Mesenteric fat pad (tissue), 1 donor: Measurements from ENCODE around the gene SMAD3. TPM values are rescaled to one million over a fixed set of nuclear protein-coding genes. Genes with fewer than 3 reads are reported as not detected.
A peak's percentile ranks its signal among the peaks of the same experiment; 100 is the strongest.

Experiments used
- DNase-seq: peaks from one replicate; pipeline ENCODE4 v3.0.0-alpha.2; 2020; ENCODE audit warnings: low spot score
- total RNA-seq: library from RNA; stranded (reverse); fragmentation: NEBNext Ultra II Directional; extraction: Animal tissue kit (Norgen Biotek cat#: 25700); gene quantifications from one replicate; pipeline ENCODE4 v1.2.1, GENCODE V29; 2021
- donor health status: DM: yes; HTN: yes; CAD: no.

The SMAD3 gene
- total RNA-seq, 1 donor from 2014 or later, result 71.9 TPM

- peak; percentile 77 for DNase-seq
Measured at GRCh38 chr15:67158367-67158766, 93.0 kb downstream of the SMAD3 start.

- DNase-seq, result peak; percentile 18
Measured at GRCh38 chr15:67161412-67161811, 96.0 kb downstream of the SMAD3 start.

DNA sequence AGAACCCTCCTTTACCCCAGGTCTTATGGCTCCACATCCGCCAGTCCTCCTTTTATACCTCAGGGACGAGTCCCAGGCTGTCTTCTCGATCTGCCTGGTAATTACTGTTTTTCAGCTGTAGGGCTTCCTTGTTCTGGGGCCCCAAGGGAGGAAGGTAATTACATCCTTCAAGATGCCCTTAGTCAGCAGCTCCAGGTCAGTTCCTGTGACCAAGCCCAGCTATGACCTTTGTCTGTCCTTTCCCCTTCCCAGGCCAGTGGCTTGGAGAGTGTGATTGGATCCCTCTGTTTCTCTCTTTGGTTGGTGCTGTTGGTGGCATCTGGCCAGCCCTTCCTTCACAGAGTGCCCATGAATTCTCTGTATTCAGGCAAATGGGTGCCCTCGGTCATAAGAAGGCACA, 96.5 kb downstream of the SMAD3 start:
- peak; percentile 35 for DNase-seq

DNA sequence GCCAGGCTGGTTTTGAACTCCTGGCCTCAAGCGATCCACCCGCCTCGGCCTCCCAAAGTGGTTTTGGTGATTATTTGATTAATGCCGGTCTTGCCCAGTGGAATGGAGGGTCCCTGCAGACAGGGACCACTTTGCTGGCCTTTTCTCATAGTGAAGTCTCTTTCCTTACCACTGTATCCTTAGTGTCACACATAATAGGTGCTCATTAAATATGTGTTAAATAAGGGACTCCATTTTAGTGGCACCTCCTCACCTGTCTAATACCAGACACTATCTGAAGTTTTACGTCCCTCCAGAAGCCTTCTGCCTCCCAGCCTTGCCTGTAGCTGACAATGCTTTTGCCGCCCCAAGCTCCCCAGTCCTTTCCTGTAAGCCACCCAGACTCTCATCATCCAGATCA, 97.8 kb downstream of the SMAD3 start:
- peak; percentile 22 for DNase-seq

DNA sequence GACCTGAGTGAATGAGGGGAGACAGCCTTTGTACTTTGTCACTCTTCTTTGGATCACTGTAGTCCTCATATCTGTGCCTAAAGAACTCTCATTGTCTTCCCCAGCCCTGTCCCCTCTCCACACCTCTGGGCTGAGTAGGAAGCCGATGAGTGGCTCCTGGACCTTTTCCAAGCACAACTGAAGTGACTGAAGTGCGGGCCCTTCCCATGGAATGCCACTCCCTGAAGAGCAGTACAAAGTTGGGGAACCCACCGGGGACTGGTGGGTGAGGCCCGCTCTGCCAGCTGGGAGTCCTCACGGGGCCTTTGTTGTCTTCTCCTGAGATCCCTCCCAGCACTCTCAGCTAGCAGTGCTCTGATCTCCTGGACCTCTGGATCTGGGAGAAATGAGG, 99.0 kb downstream of the SMAD3 start:
- DNase-seq, result peak; percentile 55

DNA sequence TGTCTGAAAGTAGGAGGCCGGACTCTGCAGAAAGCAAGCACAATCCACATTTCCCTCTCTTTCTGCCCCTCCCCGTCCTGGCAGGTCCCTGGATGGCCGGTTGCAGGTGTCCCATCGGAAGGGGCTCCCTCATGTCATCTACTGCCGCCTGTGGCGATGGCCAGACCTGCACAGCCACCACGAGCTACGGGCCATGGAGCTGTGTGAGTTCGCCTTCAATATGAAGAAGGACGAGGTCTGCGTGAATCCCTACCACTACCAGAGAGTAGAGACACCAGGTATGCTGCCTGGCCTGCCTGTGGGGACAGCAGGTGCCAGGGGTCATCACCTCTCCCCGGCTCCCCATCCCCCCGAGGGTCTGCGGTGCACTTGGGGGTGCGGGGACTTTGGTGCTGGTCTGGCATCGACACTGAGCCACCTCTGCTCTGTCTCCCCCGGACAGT, 99.4 kb downstream of the SMAD3 start:
- no peak for DNase-seq

DNA sequence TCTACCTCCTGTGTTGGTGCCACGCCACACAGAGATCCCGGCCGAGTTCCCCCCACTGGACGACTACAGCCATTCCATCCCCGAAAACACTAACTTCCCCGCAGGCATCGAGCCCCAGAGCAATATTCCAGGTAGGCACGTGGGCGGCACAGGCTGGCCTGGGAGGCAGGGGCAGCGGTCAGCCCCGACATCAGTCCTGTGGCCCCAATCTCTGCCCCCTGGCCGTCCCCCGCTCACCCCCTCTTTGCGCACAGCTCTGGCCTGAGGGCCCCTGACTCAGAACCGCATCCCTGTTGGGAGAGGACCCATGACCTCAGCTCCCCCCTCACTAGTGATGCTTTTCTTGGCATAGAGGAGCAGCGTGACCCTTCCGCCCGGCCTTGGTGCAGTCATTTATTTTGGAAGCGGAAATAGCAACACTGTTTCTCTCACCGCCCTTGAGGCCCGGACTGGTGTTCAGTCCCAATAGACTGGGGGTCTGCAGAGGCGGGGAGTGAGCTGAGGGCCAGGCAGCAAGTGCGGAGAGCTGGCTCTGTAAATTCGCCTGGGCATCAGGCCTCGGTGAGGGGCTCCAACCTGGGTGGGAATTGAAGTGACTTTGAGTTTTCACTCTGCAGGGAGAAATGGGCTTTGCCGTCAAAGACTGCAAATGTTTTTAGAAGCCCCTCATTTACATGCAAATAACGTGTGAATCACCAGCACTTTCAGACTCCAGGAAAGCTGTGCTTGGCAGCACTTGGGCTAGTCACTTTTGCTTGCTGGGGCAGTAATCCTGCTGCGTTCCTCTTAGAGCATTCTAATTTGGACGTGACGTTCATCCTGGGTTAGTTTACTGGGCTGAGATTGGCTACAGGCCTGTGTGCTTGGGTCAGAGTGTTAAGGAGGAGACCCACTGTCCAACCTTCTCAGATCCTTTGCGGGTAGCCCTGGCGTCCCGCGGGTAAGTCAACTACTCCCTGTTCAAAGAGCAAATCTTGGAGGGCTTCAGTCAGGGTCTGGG, 100.2 kb downstream of the SMAD3 start:
- peak; percentile 85 for DNase-seq

- DNase-seq, result peak; percentile 67
Measured at GRCh38 chr15:67166280-67167009, 101.0 kb downstream of the SMAD3 start.

- peak; percentile 75 for DNase-seq
Measured at GRCh38 chr15:67167091-67167490, 101.7 kb downstream of the SMAD3 start.

GRCh38 chr15:67168694-67169093, 103.3 kb downstream of the SMAD3 start:
- peak; percentile 85 for DNase-seq

DNA sequence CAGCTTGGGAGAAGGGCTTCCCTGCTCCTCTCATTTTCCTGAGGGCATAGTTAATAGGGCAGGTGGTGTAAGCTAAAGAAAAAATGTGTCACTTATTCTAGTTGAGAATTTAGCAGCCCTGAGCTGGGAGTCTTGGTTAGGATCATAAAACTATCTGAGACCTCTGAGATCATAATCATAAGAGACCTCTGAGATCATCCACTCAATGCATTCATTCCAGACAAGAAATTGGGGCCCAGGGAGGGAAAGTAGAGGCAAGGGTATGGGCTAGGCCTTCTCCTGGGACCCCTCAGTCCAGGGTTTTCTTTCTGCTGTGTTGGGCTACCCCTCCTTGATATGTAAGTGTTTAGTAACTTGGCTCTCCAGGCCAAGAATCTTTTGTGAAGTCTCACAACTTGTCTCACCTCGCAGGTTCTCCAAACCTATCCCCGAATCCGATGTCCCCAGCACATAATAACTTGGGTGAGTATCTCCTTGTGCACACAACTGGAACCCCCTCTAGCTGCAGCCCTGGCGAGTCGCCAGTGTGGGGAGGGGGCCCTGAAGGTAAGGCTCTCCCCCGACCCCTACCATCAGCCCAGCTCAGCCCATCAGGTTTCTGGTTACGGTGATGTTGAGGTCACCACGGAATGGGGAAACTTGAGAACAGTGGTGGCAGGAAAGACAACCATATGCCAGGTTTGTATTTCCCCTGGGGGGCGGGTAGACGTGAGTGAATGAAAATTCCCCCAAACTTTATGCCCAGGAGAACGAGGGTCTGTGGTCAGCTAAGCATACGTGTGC, 104.9 kb downstream of the SMAD3 start:
- DNase-seq, result no peak

GRCh38 chr15:67171471-67171870, 106.1 kb downstream of the SMAD3 start:
- DNase-seq, result no peak

DNA sequence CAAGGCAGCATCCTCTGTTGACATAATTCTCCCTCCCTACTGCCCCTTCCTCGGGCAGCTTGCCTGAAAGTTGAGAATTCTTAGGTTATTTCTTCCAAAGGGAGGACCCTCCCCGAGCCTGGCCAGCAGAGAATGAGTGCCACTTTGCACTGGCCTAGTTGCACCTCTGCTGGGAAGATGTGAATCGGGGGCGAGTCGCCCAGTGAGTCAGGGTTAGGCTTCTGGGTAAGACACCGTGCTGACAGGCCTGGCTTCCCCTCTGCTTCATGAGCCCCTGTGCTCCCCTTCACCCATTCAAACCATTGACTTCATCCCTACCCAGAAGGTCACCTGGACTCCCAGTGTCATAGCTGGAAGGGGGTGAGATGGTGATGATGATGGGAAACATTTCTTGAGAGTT, 106.8 kb downstream of the SMAD3 start:
- no peak for DNase-seq

DNA sequence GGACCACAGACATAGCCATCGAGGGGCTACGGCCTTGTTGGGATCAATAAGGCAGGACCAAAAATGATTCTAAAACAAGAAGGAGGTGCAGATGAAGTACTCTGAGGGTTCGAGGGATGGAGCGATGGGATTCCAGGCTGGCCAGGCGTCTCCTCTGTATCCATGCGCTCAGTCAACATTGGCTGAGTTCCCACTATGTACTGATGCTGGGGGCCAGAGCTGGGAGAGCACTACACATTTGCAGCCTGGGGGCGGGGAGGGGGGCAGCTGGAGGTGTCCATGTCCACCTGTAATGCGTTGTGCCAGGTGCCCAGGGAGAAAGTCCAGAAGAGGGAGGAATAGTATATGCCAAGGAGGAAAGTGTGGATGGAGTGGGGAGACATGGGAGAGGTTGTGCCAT, 107.6 kb downstream of the SMAD3 start:
- no peak for DNase-seq

DNA sequence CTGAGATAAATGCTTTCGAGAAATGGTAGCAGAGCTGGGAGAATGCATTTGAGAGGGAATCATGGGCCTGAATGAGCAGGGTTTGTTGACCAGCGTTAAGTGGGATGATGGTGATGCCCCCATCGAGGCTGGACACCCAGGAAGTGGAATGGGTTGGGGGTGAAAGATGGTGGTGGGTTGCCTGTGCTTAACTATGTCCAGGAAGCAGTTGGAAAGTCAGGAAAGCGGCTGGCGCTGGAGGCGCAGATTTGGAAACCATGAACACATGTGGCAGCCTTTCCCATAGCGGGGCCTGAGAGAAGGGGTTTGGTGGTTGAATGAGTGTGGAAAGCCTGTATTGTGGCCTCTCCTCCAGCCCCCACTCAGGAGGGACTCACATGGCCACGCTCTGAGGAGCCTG, 108.4 kb downstream of the SMAD3 start:
- DNase-seq, result no peak

- DNase-seq, result peak; percentile 45
Measured at GRCh38 chr15:67174446-67174845, 109.0 kb downstream of the SMAD3 start.

GRCh38 chr15:67174864-67175573, 109.6 kb downstream of the SMAD3 start:
- DNase-seq, result peak; percentile 75

- peak; percentile 89 for DNase-seq
Measured at GRCh38 chr15:67175643-67176071, 110.3 kb downstream of the SMAD3 start.

DNA sequence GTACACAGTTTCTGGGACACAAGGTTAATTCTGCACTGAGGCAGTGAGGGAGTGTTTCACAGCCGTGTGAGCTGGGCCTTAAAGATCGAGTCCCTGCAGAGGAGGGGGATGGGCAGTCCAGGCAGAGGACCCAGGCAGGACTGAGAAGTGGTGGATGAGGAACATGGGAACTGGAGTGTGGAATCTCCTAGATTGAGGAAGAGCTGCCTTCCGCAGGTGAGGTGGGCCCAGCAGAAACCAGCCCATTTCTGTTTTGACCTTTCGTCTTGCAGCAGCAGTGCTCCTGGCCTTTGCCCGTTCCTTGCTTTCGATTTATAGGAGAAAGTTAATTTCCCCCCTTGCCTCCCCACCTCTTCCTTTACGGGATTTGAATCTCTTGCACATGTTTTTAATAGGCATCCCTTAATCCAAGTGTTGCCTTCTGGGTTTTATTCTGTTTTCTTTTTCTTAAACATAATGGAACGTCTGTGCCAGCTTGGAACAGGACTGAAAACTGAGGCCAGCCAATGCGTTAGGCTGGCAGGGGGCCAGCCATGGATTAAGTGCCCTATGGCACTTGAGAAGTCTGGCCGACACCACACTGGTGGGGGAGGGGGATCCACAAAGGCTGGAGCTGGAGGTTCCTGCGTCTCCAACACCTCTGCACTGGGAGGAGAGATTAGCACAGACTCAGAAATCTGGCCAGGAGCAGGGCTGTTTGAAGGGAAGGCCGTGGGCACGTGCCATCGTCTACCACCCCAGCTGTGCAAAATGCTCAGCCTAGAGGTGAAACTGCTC, 111.0 kb downstream of the SMAD3 start:
- peak; percentile 82 for DNase-seq

DNA sequence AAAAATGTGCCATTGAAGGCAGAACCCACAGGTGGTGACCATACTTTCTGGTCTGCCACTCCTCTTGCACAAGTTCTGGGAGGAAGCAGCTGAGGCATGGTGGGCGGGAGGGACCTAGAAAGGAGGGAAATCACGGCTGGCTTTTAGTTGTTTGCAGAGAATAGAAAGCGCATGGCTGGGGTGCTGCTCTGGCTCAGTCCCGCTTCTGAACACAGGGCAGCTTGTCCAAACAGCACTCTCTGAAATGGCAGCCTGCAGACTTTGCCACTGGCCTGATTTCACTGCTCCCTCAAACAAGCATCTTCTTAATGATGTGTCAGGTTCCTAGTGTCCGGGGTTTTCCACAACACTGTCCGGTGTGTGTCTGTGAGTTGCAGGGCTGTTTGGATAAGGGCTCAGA, 112.3 kb downstream of the SMAD3 start:
- peak; percentile 49 for DNase-seq
